HG02870 (cell line): Measurements from ENCODE around the gene PTPRJ.

Source experiments
- ATAC-seq: cut with Tn5 transposase; IDR thresholded peaks from one replicate; pipeline ENCODE4 v1.9.1; 2021; ENCODE audit warnings: mild to moderate bottlenecking, moderate library complexity; ENCODE audit not compliant: unreplicated experiment

The PTPRJ gene

DNA sequence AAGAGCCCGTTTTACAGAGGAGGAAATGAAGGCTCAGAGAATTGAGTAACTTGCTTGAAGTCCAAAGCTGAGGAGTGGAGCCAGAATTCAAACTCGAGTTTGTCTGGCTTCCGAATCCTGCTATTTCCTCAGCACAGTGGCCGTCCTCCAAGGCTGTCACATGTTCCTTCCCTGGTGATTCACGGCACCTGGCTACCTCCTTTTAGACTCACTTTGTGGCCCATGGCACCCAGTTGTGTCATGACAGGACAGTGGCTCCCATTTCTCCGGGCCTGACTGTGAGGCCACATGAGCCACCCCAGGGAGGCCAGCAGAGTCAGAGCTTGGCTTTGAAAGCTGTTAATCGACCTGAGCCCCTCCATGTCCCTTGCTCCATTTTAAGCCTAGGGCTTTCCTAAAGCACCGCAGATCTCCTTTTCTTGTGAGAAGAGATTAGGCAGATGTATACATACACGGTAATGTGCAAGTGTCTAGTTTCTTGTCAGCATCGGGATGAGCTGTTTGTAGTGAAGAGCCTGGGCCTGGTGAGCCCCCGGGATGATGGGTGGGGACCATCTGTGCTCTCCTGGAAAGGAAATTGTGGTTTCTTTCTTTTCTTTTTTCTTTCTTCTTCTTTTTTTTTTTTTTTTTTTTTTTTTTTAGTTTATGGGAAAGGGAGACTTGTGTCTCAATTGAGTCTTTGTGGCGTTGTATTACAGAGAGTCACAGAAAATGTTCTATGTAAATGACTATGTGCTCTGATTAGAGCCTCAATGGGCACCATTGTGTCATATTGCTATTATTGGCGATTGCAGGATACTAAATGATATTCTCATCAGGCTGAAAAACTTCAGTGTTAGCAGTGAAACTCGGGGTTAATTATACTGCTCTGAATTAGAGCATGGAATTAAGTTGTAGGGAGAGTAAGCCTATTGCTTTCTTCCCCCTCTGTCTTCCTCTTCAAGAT, 54.8 kb downstream of the PTPRJ start:
- no peak for ATAC-seq

GRCh38 chr11:48036011-48036410, 55.7 kb downstream of the PTPRJ start:
- no peak for ATAC-seq

DNA sequence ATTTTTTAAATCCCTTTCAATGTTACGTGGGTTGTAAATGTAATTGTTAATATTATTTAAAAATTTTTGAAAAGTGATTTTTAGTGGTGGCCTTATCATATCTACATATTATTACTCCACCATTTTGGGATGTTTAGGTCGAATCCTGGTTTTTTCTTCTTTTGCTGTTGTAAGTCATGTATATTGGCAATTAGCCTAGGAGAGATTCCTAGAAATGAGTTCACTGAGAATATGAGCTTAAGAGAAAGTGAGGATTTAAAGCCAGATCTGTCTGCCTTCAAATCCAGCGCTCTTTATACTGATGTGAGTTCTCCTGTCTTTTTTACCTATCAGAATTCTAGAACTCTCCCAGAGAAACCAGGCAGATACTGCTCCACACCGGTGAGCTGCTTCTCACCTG, 56.1 kb downstream of the PTPRJ start:
- no peak for ATAC-seq

DNA sequence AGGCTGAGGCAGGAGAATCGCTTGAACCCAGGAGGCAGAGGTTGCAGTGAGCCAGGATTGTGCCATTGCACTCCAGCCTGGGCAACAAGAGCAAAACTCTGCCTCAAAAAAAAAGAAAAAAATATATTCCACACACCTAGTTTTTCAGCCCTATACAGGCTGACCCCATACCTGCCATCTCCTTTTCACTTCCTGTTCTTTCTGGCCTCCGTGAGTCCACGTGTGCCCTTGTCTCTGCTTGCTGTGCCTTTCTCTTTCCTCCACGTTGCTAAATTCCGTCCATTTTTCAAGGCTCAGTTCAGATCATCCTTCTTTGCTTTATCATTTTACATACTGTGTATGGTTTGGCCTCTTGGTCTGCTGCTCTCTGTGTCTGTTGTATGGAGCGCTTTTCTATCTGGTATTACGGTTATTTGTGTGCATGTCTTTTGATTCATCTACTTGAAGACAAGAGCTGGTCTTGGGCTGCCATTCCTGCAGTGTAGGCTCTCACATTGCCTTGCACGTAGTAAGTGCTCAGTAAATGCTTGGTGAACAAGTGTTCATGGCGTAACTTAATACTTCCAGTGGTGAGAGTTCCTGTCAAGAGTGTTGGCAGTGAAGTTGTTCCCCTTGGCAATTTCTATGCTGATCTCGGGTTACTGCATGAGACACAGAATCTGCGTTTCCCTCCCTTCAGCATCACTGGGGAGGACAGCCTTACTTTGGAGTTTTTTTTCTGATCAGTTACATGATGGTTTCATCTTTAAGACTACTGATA, 57.5 kb downstream of the PTPRJ start:
- no peak for ATAC-seq

GRCh38 chr11:48040830-48041444, 60.6 kb downstream of the PTPRJ start:
- ATAC-seq = no peak

DNA sequence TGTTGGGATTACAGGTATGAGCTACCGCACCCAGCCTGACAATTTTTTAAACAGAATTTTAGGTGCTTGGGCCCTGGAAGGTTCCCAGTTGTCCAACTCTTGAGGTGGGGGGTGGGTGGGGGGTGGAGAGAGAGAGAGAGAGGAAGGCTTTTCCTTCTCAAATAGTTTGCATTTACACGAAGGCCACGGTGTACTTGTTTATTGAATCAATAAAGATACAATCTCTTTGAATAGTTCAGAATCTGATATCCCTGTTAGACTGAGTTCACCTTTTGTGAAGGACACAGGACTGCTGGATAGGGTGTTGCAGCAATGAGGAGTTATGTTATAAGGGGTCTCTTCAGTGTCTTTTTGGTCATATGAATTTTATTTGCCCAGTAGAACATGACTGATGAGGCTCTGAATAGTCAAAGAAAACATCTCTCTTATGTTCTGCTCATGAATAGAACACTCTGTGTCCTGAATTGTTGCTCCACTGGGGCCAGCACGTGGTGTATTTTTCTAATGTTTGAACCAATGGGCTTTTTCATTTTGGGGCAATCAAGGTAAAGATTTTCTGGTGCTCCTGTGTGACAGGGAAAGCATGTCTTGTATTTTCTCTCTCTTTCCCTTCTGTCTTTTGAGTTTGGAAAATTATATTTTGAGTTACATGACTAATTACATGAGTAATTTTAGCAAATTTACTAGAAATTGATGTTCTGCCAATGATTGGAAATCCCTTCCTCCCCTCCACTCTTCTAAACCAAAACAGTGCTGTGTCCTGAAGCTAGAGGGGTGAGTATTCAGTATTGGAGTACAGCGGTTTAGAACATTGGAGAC, 61.7 kb downstream of the PTPRJ start:
- ATAC-seq = no peak

- peak; percentile 78 for ATAC-seq
Observed at GRCh38 chr11:48043111-48043990, 63.0 kb downstream of the PTPRJ start.

DNA sequence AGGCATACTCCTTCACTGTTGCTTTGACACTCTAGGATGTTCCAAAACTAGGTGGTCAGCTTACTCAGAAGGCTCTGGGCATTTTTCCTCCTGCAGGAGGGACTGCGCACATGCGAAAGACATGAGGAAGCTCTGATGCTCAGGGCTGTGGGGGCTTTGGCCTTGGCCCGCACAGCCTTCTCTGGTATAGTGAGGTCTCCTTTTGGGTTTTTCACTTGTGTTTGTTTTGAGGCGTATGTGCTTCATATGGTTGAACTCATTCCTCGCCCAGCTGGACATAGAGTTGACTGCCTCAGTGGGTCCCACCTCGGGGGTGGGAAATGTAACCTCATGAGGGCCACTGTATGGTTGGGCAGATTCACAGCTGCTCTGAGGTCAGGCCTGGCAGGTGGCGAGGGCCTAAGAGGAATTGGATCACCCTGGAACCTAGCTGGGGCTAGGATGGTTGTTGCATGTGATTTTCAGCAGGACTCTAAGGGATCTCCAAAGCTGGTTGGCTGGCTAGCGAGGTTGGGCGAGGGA, 63.7 kb downstream of the PTPRJ start:
- ATAC-seq = peak; percentile 30

DNA sequence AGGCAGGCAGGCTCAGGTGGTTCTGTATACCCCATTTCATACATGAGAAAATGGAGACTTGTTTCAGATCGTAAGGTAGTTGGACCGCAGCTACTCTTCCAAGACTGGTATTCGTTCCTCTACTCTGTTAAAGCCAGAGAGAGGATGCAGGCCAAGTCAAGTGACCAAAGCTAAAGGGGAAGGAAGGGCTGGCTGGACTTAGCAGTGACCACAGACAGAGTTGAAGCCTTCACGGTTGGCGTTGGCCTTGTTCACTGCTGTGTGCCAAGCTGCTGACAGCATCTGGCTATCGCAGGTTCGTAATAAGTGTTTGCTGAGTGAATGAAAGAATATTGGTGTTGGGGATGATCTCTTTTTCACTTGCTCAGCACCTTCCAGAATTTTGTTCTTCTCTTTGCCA, 64.2 kb downstream of the PTPRJ start:
- ATAC-seq = peak; percentile 4

GRCh38 chr11:48045536-48045935, 65.2 kb downstream of the PTPRJ start:
- ATAC-seq = no peak

DNA sequence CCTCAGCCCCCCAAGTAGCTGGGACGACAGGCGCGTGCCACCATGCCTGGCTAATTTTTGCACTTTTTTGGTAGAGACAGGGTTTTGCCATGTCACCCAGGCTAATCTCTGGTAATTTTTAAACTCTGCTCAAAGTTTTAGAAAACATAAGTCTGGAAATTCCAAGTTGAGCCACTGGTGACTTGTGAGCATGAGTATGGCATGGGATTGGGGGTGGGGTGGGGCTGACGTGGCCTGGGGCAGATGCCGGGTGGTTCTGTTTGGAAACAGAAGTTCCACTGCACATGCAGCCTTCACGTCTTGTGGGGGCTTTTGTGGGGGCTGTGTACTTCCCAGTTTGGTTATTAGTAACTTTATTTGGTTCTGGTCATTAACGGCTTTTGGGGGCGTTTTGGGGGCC, 67.3 kb downstream of the PTPRJ start:
- ATAC-seq = no peak

GRCh38 chr11:48049036-48049435, 68.7 kb downstream of the PTPRJ start:
- no peak for ATAC-seq

GRCh38 chr11:48050304-48050703, 69.9 kb downstream of the PTPRJ start:
- ATAC-seq = no peak

DNA sequence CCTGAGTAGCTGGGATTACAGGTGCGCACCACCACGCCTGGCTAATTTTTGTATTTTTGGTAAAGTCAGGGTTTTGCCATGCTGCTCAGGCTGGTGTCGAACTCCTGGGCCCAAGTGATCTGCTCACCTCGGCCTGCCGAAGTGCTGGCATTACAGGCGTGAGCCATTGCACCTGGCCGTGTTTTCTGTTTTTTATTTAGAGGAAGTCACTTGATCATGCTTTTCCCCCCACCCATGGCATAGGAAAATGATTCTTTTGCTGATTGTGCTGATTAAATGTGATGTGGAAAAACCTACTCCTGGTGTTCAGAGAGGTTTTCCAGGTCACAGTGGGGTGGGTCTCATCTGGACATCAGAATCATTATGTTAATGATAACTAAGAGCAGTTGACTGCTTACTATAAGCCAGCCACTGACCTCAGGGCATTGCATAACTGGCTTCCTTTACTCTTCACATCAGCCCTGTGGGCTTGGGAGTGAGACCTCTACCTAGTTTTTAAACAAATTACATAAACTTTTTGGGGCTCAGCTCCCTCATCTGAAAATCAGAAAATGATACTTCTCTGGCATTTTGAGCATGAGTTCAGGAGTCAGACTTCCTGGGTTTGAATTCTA, 71.0 kb downstream of the PTPRJ start:
- no peak for ATAC-seq

DNA sequence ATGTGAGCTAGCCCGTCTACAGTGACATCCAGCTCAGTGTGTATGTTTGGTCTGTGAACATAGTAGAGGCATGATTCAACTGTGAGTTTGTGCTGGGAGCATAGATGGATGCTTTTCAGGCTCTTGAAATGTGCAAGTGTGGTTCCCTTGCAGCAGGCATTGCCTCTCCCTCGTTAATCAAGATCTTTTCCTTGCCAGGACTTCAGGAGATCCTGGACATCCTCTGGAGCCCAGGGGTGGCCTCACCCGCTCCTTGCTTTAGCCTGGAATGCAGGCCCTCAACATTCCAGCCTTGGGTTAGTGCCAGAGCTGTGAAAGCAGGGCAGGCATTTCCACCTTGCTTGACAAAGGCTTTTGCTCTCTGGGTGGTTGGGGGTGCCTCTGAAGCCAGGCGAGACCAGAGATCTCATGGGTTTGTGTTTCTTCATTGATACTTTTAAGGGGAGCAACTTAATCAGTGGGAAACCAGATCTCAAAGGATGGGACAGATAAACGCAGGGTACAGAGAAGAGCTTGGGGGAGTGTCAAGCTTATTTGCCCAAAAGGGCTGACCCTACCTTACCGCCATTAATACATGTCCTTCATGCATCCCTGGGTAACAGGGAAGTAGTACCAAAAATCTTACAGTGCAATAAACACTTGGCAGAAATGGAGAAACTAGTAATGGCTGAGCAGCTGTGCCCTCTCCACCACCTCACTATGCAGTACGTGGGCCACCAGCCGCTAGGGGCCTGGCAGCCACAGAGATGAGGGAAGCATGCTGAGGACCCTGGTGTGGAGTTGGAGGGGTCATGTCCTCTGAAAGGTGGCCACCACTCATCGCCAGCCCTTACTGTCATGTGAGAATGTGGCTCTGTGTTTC, 72.1 kb downstream of the PTPRJ start:
- no peak for ATAC-seq

- ATAC-seq = no peak
Observed at GRCh38 chr11:48054994-48055291, 74.6 kb downstream of the PTPRJ start.

DNA sequence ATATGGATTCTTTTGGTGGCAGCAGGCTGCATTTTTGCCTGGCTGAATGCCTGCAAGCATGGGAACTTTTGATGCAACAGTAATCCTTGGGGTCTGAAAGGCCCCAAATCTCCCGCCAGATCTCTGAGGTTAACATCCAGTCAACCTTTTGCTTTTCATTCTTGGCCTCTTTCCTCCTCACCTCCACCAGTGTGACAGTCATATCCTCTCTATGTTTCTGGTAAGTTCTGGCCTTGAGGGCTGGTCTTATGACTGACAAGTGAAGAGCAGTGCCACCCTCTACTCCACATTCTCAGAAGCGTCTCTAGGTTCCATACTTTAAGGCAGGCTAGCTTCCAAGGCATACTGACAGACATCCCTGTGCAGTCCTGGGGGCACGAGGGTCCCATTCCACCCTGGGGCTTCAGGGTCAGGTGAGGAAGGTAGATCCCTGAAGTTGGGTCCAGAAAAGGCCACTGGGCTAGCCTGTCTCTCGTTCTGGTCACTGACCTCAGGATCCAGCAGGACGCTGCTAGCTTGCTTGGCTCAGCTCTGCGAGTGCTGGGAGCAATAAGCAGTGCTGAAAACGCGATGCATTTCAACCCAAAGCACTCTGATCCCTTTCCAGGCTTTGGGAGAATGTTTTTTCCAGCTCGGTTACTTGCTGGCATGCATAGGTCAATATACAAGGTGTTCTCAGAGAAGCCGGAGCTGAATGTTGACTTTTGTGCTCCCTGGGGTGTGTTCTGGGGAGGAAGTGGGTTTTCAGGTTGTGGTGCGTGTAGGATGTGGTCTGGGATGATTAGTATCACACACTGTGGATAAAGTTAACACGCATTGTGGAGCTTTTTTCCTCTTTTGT, 75.2 kb downstream of the PTPRJ start:
- peak; percentile 46 for ATAC-seq
